ENCODE measurements around the gene C5orf47. TPM values are rescaled to one million over a fixed set of nuclear protein-coding genes. Genes with fewer than 3 reads are reported as not detected.

C5orf47 gene
- total and polyA plus RNA-seq, 2 of the 8 experiments (the other 6 are each of a cell fraction or from before 2014, with no cell fraction given): 0.11 TPM; not detected in 1

- 59% methylated on average over 19 of the region's 19 CpGs; no CpG with 5 or more reads in 1 of the 2 experiments for WGBS, 2 experiments (ENCODE audit: extremely low coverage in 1 of 2, insufficient coverage in 1 of 2, insufficient read length in 1 of 2, insufficient replicate concordance in 2 of 2, low coverage in 1 of 2, low lambda C conversion rate in 2 of 2, missing lambda C conversion rate in 1 of 2)
- no peaks in the 10 kb centered on the region for H3K79me2 ChIP-seq (ENCODE audit: control insufficient read depth in 1 of 2, insufficient read depth in 2 of 2, low read length in 2 of 2)
- H3K4me3 ChIP-seq (ENCODE audit: extremely low read depth in 1 of 4, insufficient read depth in 2 of 4, low read depth in 3 of 4, low read length in 4 of 4): peak overlapping the region; percentile 27 to 54 (median 39); a peak in 6 of 8 replicates
- TF ChIP-seq RXRA (IDR thresholded peaks at IDR 0.05; ENCODE audit: insufficient read depth, low read depth, low read length): no peak
- TF ChIP-seq KDM4A (IDR thresholded peaks at IDR 0.05; ENCODE audit: low read depth, low read length, severe bottlenecking): no peak
- no peak for TF ChIP-seq HDAC6 (IDR thresholded peaks at IDR 0.05; ENCODE audit: low read depth, low read length)
- no peak for TF ChIP-seq ZNF274 (IDR thresholded peaks at IDR 0.05; ENCODE audit: borderline replicate concordance, extremely low read depth, low read length)
- no peak for TF ChIP-seq CTBP2 (IDR thresholded peaks at IDR 0.05; ENCODE audit: borderline replicate concordance, insufficient read depth, insufficient read length, low read length)
- peak; percentile 94 for TF ChIP-seq TBP (IDR thresholded peaks at IDR 0.05; ENCODE audit: low read depth, low read length)
- TF ChIP-seq GABPA (IDR thresholded peaks at IDR 0.05; ENCODE audit: borderline replicate concordance, insufficient read depth, low read length): no peak
- TF ChIP-seq ATF2 (IDR thresholded peaks at IDR 0.05; ENCODE audit: low read length): no peak
- peak; percentile 71 for TF ChIP-seq POLR2AphosphoS5 (IDR thresholded peaks at IDR 0.05; ENCODE audit: low read depth, low read length)
Measured at GRCh38 chr5:173963867-173964441, 25.0 kb upstream of the C5orf47 start.

More at GRCh38 chr5:173963867-173964441, 25.0 kb upstream of the C5orf47 start:
- POLR2A ChIA-PET (ENCODE audit: partially characterized antibody): interaction anchor here (0.7 to 3.6 kb wide), 49 partner anchors 9 to 648 kb away, joined by 3 to 64 read pairs (median 4); partner anchors contain the start of genes BOD1, C5orf47 and CPEB4
- no peak overlapping the region for H2AK5ac ChIP-seq (ENCODE audit: low read depth, low read length)
- no peak overlapping the region; the same call in 1 of the 2 replicates for H4K8ac ChIP-seq (ENCODE audit: extremely low read depth, insufficient read depth, low read length)
- H3K23me2 ChIP-seq (ENCODE audit: low read depth, low read length): peaks cover 1% of the 10 kb centered on the region; the same call in 1 of the 2 replicates
- peaks cover 3 to 29% (median 14%) of the 10 kb centered on the region in 4 experiments; a peak in 5 of 7 replicates for H3K4me1 ChIP-seq (replicated peaks in 1 of 4; ENCODE audit: control insufficient read depth in 3 of 4, insufficient read depth in 4 of 4, low read length in 3 of 4)
- H2BK12ac ChIP-seq (ENCODE audit: low read depth, low read length): peak overlapping the region; percentile 68; the same call in 1 of the 2 replicates
- H3K4me2 ChIP-seq (ENCODE audit: insufficient read depth in 1 of 2, low read depth in 2 of 2, low read length in 2 of 2): peak overlapping the region; percentile 69 to 71
- no peak overlapping the region for H3K14ac ChIP-seq (ENCODE audit: insufficient read length)
- no peaks in the 10 kb centered on the region for H3K9me3 ChIP-seq (ENCODE audit: insufficient read depth in 2 of 2, low read depth in 1 of 2, low read length in 1 of 2)
- H2BK15ac ChIP-seq (ENCODE audit: low read length): 0 out of 2 replicates have a peak overlapping the region, but pooled peaks have one; percentile 19
- no peaks in the 10 kb centered on the region for H4K20me1 ChIP-seq (replicated peaks in 1 of 2; ENCODE audit: control insufficient read depth in 1 of 2, insufficient read depth in 2 of 2, low read length in 2 of 2)
- no peaks in the 10 kb centered on the region for H3K79me1 ChIP-seq (ENCODE audit: low read depth, low read length)
- H2BK20ac ChIP-seq (ENCODE audit: low read length): no peak overlapping the region
- H3K18ac ChIP-seq (ENCODE audit: extremely low read depth, low read length): peak overlapping the region; percentile 94
- peak overlapping the region; percentile 93 for H3K27ac ChIP-seq (ENCODE audit: low read depth, low read length)
- no peak overlapping the region for H3K56ac ChIP-seq (replicated peaks; ENCODE audit: insufficient read length, low read depth, low read length)
- no peak overlapping the region for H2BK120ac ChIP-seq (replicated peaks; ENCODE audit: low read depth, low read length)
- H3K36me3 ChIP-seq (ENCODE audit: control insufficient read depth in 2 of 4, insufficient read depth in 4 of 4, low read length in 3 of 4): no peaks in the 10 kb centered on the region
- no peaks in the 10 kb centered on the region for H3K27me3 ChIP-seq (replicated peaks in 1 of 4; ENCODE audit: control insufficient read depth in 3 of 4, extremely low read depth in 1 of 4, insufficient read depth in 3 of 4, low read length in 3 of 4)
- DNase-seq (ENCODE audit: low read depth in 1 of 2, low spot score in 2 of 2): peak in 1 of 2 experiments; percentile 58
- CTCF ChIA-PET (ENCODE audit: partially characterized antibody): interaction anchor here (0.7 to 3.7 kb wide), 10 partner anchors 10 to 350 kb away, joined by 3 to 22 read pairs (median 4); no protein-coding TSS in a partner anchor
- peak overlapping the region; percentile 58 to 76 (median 69) for H3K9ac ChIP-seq (replicated peaks in 1 of 4; ENCODE audit: extremely low read depth in 1 of 4, low read depth in 3 of 4, low read length in 3 of 4)
- H3K23ac ChIP-seq (ENCODE audit: insufficient read length): no peak overlapping the region
- no peak overlapping the region for H4K91ac ChIP-seq (replicated peaks; ENCODE audit: insufficient read length, low read length)
- peak overlapping the region; percentile 97 for H2BK5ac ChIP-seq (ENCODE audit: low read depth, low read length)
- H2AFZ ChIP-seq (ENCODE audit: low read length): no peak overlapping the region
- no peak overlapping the region for H3K4ac ChIP-seq (replicated peaks; ENCODE audit: insufficient read length, low read depth, low read length)
- peak; percentile 76 for FAIRE-seq
- H4K5ac ChIP-seq (ENCODE audit: insufficient read length, low read depth, low read length): peak overlapping the region; percentile 69

Measured in H1 (cell line).